SK-N-SH (cell line): ENCODE measurements around the gene SPNS1. TPM values are rescaled to one million over a fixed set of nuclear protein-coding genes. Genes with fewer than 3 reads are reported as not detected.

ENCODE experiments used
- CTCF ChIA-PET: fragments of 300-600, 350-600 bp; formaldehyde crosslinking; extraction: SDS; loops from one replicate; lab custom pipeline; 2021; lab: Yijun Ruan, JAX
- POLR2A ChIA-PET: fragments of 350-600 bp; sonication (Branson Sonifier 250); formaldehyde crosslinking; extraction: SDS; loops from one replicate; lab custom pipeline; 2020; ENCODE audit warnings: antibody characterized with exemption, inconsistent platforms; lab: Yijun Ruan, JAX
- DNase-seq: peaks from one replicate; pipeline ENCODE4 v3.0.0; 2012
- H2AFZ ChIP-seq: fragments of 200-600 bp; sonication (generic); 2 replicates; pipeline ENCODE4 v1.8.1; 2016; ENCODE audit warnings: antibody characterized with exemption, mild to moderate bottlenecking, low read depth
- H3F3A ChIP-seq: fragments of 200-600 bp; sonication (generic); replicated peaks from 2 replicates; pipeline ENCODE3; 2016; ENCODE audit warnings: antibody characterized with exemption, mild to moderate bottlenecking; ENCODE audit not compliant: insufficient read depth
- H3K27ac ChIP-seq, 2 experiments: fragments of 200-500 bp in 1 of 2; fragments of 200-600 bp in 1 of 2; sonication (Bioruptor generic) in 1 of 2; sonication (generic), shearing (Covaris generic) in 1 of 2; 2 replicates each; pipeline versions ENCODE4 v1.5.1 to v1.6.1; 2014 to 2016; ENCODE audit warnings: low read depth in 2 of 2, inconsistent platforms in 1 of 2, low read length in 1 of 2, mild to moderate bottlenecking in 1 of 2, mixed read lengths in 1 of 2
- H3K27me3 ChIP-seq: fragments of 200-600 bp; sonication (generic), shearing (Covaris generic); 2 replicates; pipeline ENCODE4 v1.6.1; 2016; ENCODE audit warnings: mixed run types; ENCODE audit not compliant: insufficient read depth
- H3K36me3 ChIP-seq, 2 experiments: fragments of 200-500 bp in 1 of 2; fragments of 200-600 bp in 1 of 2; sonication (Bioruptor generic) in 1 of 2; sonication (generic) in 1 of 2; replicated peaks in 1 of 2; 2 replicates each; pipeline versions ENCODE3 to v1.5.1; 2014 to 2016; ENCODE audit warnings: low read length in 1 of 2, mild to moderate bottlenecking in 1 of 2; ENCODE audit not compliant: insufficient read depth in 2 of 2, control insufficient read depth in 1 of 2
- H3K4me1 ChIP-seq, 2 experiments: fragments of 200-500 bp in 1 of 2; fragments of 200-600 bp in 1 of 2; sonication (Bioruptor generic) in 1 of 2; sonication (generic), shearing (Covaris generic) in 1 of 2; 2 replicates each; pipeline versions ENCODE4 v1.5.1 to v1.6.1; 2014 to 2016; ENCODE audit warnings: low read depth in 1 of 2, low read length in 1 of 2, mixed run types in 1 of 2; ENCODE audit not compliant: insufficient read depth in 2 of 2, control insufficient read depth in 1 of 2
- H3K4me2 ChIP-seq: fragments of 200-600 bp; sonication (generic), shearing (Covaris generic); 2 replicates; pipeline ENCODE4 v1.6.1; 2017; ENCODE audit warnings: mixed run types
- H3K4me3 ChIP-seq, 2 experiments: fragments of 200-500 bp in 1 of 2; fragments of 200-600 bp in 1 of 2; sonication (Bioruptor generic) in 1 of 2; sonication (generic), shearing (Covaris generic) in 1 of 2; 2 replicates each; pipeline versions ENCODE4 v1.5.1 to v1.8.1; 2014 to 2016; ENCODE audit warnings: low read depth in 2 of 2, inconsistent platforms in 1 of 2, low read length in 1 of 2, mild to moderate bottlenecking in 1 of 2, mixed read lengths in 1 of 2, moderate library complexity in 1 of 2
- H3K79me2 ChIP-seq: fragments of 200-600 bp; sonication (generic); 2 replicates; pipeline ENCODE4 v1.8.1; 2017; ENCODE audit warnings: mild to moderate bottlenecking; ENCODE audit not compliant: insufficient read depth
- H3K9ac ChIP-seq: fragments of 200-600 bp; sonication (generic); 2 replicates; pipeline ENCODE4 v1.6.1; 2017; ENCODE audit warnings: mixed run types
- H3K9me2 ChIP-seq: fragments of 200-600 bp; sonication (generic); 2 replicates; pipeline ENCODE4 v1.6.1; 2017; ENCODE audit warnings: mixed run types
- H3K9me3 ChIP-seq: fragments of 200-600 bp; sonication (generic); 2 replicates; pipeline ENCODE4 v1.6.1; 2017; ENCODE audit warnings: mixed run types, mild to moderate bottlenecking, moderate library complexity
- H4K20me1 ChIP-seq: fragments of 200-600 bp; sonication (generic); 2 replicates; pipeline ENCODE4 v1.6.1; 2017; ENCODE audit warnings: mild to moderate bottlenecking, mixed run types; ENCODE audit not compliant: insufficient read depth
- EP300 ChIP-seq, 2 experiments: IDR thresholded peaks; 2 replicates each; pipeline versions ENCODE4 v1.4.0 to v1.6.1; 2012; ENCODE audit warnings: borderline replicate concordance in 1 of 2, low read depth in 1 of 2, low read length in 1 of 2
- FOXJ3 ChIP-seq: sonication (generic); formaldehyde crosslinking; IDR thresholded peaks from 2 replicates; pipeline ENCODE4 v1.5.1; 2020; ENCODE audit warnings: mild to moderate bottlenecking, missing genetic modification reagents
- GABPA ChIP-seq: IDR thresholded peaks from 2 replicates; pipeline ENCODE4 v1.4.0; 2012; ENCODE audit warnings: low read depth, mild to moderate bottlenecking
- GATA2 ChIP-seq: sonication (generic); formaldehyde crosslinking; IDR thresholded peaks from 2 replicates; pipeline ENCODE4 v1.5.0; 2020; ENCODE audit warnings: mild to moderate bottlenecking, missing genetic modification reagents
- IRF3 ChIP-seq: fragments of 150-350 bp; IDR thresholded peaks from 2 replicates; pipeline ENCODE4 v1.6.1; 2016; ENCODE audit warnings: mild to moderate bottlenecking, low read depth, low read length
- MAX ChIP-seq: IDR thresholded peaks from 2 replicates; pipeline ENCODE4 v1.4.0; 2012; ENCODE audit warnings: low read depth
- MEF2A ChIP-seq: IDR thresholded peaks from 2 replicates; pipeline ENCODE4 v1.4.0; 2012; ENCODE audit warnings: low read depth, borderline replicate concordance
- MXI1 ChIP-seq: IDR thresholded peaks from 2 replicates; pipeline ENCODE4 v1.6.1; 2012; ENCODE audit warnings: mild to moderate bottlenecking, low read depth, low read length, improper control_type of control experiment
- NFIC ChIP-seq: IDR thresholded peaks from 2 replicates; pipeline ENCODE4 v1.4.0; 2012; ENCODE audit warnings: borderline replicate concordance
- NRF1 ChIP-seq: IDR thresholded peaks from 2 replicates; pipeline ENCODE4 v1.6.1; 2012; ENCODE audit warnings: low read depth, mild to moderate bottlenecking, low read length
- PBX3 ChIP-seq: IDR thresholded peaks from 2 replicates; pipeline ENCODE4; 2012
- POLR2AphosphoS5 ChIP-seq: IDR thresholded peaks from 2 replicates; pipeline ENCODE4 v1.6.1; 2012; ENCODE audit warnings: low read depth, low read length
- RAD21 ChIP-seq: IDR thresholded peaks from 2 replicates; pipeline ENCODE4 v1.6.1; 2012; ENCODE audit warnings: mild to moderate bottlenecking, low read length
- RCOR1 ChIP-seq: fragments of 150-350 bp; IDR thresholded peaks from 2 replicates; pipeline ENCODE4 v1.6.1; 2017; ENCODE audit warnings: antibody characterized with exemption, low read length
- RFX5 ChIP-seq: IDR thresholded peaks from 2 replicates; pipeline ENCODE4 v1.6.1; 2012; ENCODE audit warnings: mild to moderate bottlenecking, improper control_type of control experiment, low read length
- SIN3A ChIP-seq: IDR thresholded peaks from 2 replicates; pipeline ENCODE4 v1.6.1; 2012; ENCODE audit warnings: low read depth, mild to moderate bottlenecking, low read length, moderate library complexity, borderline replicate concordance
- SMC3 ChIP-seq: IDR thresholded peaks from 2 replicates; pipeline ENCODE4 v1.6.1; 2012; ENCODE audit warnings: low read depth, low read length, improper control_type of control experiment
- TAF1 ChIP-seq: IDR thresholded peaks from 2 replicates; pipeline ENCODE4 v1.6.1; 2012; ENCODE audit warnings: low read depth, mild to moderate bottlenecking, low read length, moderate library complexity, borderline replicate concordance
- TCF12 ChIP-seq: IDR thresholded peaks from 2 replicates; pipeline ENCODE4 v1.4.0; 2012
- USF1 ChIP-seq: IDR thresholded peaks from 2 replicates; pipeline ENCODE4 v1.4.0; 2012; ENCODE audit warnings: low read depth, borderline replicate concordance
- USF2 ChIP-seq: fragments of 150-350 bp; IDR thresholded peaks from 2 replicates; pipeline ENCODE4 v1.6.1; 2017; ENCODE audit warnings: antibody characterized with exemption, low read length, low read depth, borderline replicate concordance
- YY1 ChIP-seq: IDR thresholded peaks from 2 replicates; pipeline ENCODE4 v1.4.0; 2012; ENCODE audit warnings: low read depth, mild to moderate bottlenecking
- WGBS: methylation state at CpG from one replicate; pipeline ENCODE4 v1.1.6; 2017; ENCODE audit warnings: low lambda C conversion rate; 5-methylcytosine and 5-hydroxymethylcytosine counted together
- polyA plus RNA-seq, 3 experiments: library from polyadenylated mRNA; depleted of rRNA; stranded (reverse); fragments of >200 nt; gene quantifications; 2 replicates each; pipeline ENCODE4 v1.2.3, GENCODE V29; 2012

The SPNS1 gene
- polyA plus RNA-seq, 1 of the 3 experiments (the other 2 are of a cell fraction), result 41.1 TPM

GRCh38 chr16:28974437-28975157 lies at the start of gene SPNS1 (continued):
- TF ChIP-seq SMC3, result no peak
- TF ChIP-seq PBX3, result peak; percentile 56; the same call in 1 of the 2 replicates
- TF ChIP-seq YY1, result peak; percentile 98
- TF ChIP-seq RAD21, result no peak
- TF ChIP-seq NRF1, result no peak
- no peak for TF ChIP-seq FOXJ3
- peak; percentile 93 for TF ChIP-seq TAF1
- no peak for TF ChIP-seq RFX5
- TF ChIP-seq RCOR1, result peak; percentile 73
- TF ChIP-seq TCF12, result peak; percentile 6; the same call in 1 of the 2 replicates
- TF ChIP-seq EP300 (IDR thresholded peaks at IDR 0.05; ENCODE audit: borderline replicate concordance in 1 of 2, low read depth in 1 of 2, low read length in 1 of 2), result 0 out of 4 replicates have a peak, but pooled peaks of 1 of the 2 experiments have one; percentile 22
- TF ChIP-seq MEF2A, result no peak
- no peak; the same call in 1 of the 2 replicates for TF ChIP-seq IRF3
- TF ChIP-seq NFIC, result no peak

- WGBS, result 6% methylated on average over 26 of the region's 48 CpGs
- no peak for DNase-seq
Measured at GRCh38 chr16:28925386-28926228, 49.0 kb upstream of the SPNS1 start.

More at GRCh38 chr16:28925386-28926228, 49.0 kb upstream of the SPNS1 start:
- no peaks in the 10 kb centered on the region for H3K9me2 ChIP-seq
- peak overlapping the region; percentile 63 to 96 for H3K4me3 ChIP-seq
- H3K4me2 ChIP-seq, result peak overlapping the region; percentile 82
- H3F3A ChIP-seq, result peaks cover 10% of the 10 kb centered on the region
- ChIA-PET POLR2A (interaction anchor here (1.2 kb wide), 1 partner anchor 62 kb away, joined by 4 read pairs; the partner anchor contains the start of gene SH2B1), CTCF (interaction anchor here (0.9 to 2.0 kb wide), 2 partner anchors 19 kb away, joined by 3 to 10 read pairs; no protein-coding TSS in a partner anchor)
- H2AFZ ChIP-seq, result peak overlapping the region; percentile 90
- H3K27ac ChIP-seq, result peak overlapping the region; percentile 90 to 98
- H3K27me3 ChIP-seq, result no peaks in the 10 kb centered on the region
- no peaks in the 10 kb centered on the region for H3K9me3 ChIP-seq
- H3K9ac ChIP-seq, result peak overlapping the region; percentile 99
- H3K36me3 ChIP-seq, result peaks cover 0 to 7% of the 10 kb centered on the region in 2 experiments
- H3K4me1 ChIP-seq, result peaks cover 0 to 5% of the 10 kb centered on the region in 2 experiments; a peak in 1 of 4 replicates
- H4K20me1 ChIP-seq, result 0 out of 2 replicates have a peak, but pooled peaks cover 6% of the 10 kb centered on the region
- 0 out of 2 replicates have a peak, but pooled peaks cover 4% of the 10 kb centered on the region for H3K79me2 ChIP-seq
- TF ChIP-seq SIN3A, result peak; percentile 44; the same call in 1 of the 2 replicates
- TF ChIP-seq NRF1, result no peak
- 0 out of 2 replicates have a peak, but pooled peaks have one; percentile 29 for TF ChIP-seq NFIC
- peak; percentile 29; the same call in 1 of the 2 replicates for TF ChIP-seq GATA2 (CRISPR knock-in tag)
- TF ChIP-seq POLR2AphosphoS5, result peak; percentile 50
- no peak for TF ChIP-seq USF2
- TF ChIP-seq MXI1, result 0 out of 2 replicates have a peak, but pooled peaks have one; percentile 7
- TF ChIP-seq MAX, result peak; percentile 45
- TF ChIP-seq PBX3, result peak; percentile 59
- TF ChIP-seq USF1, result no peak
- TF ChIP-seq GABPA, result peak; percentile 33; the same call in 1 of the 2 replicates
- TF ChIP-seq YY1, result 0 out of 2 replicates have a peak, but pooled peaks have one; percentile 5
- TF ChIP-seq TAF1, result peak; percentile 22; the same call in 1 of the 2 replicates
